Temporal lobe (tissue), 1 donor: ENCODE data around the gene CHAD. TPM values are rescaled to one million over a fixed set of nuclear protein-coding genes. Genes with fewer than 3 reads are reported as not detected.

ENCODE experiments used
- total RNA-seq: library from RNA; depleted of rRNA; stranded (reverse); fragments of >200 nt; gene quantifications from one replicate; pipeline ENCODE4 v1.2.3, GENCODE V29; 2014

Gene CHAD
- total RNA-seq, 1 donor from 2014 or later: 0.25 TPM

Other genes with a start within 250 kb of the CHAD start
- gene TMEM92, start 194.4 kb downstream of the CHAD start, total RNA-seq: not detected
- gene XYLT2, start 122.8 kb downstream of the CHAD start, total RNA-seq: 4.2 TPM
- 28.8 TPM for gene MRPL27, start 95.7 kb downstream of the CHAD start, total RNA-seq
- gene EME1, start 95.7 kb downstream of the CHAD start, total RNA-seq: 0.74 TPM
- 35.4 TPM for gene LRRC59, start 71.4 kb downstream of the CHAD start, total RNA-seq
- 3.0 TPM for gene ACSF2, start 42.7 kb downstream of the CHAD start, total RNA-seq
- 17.9 TPM for gene RSAD1, start 10.0 kb upstream of the CHAD start, total RNA-seq
- gene MYCBPAP, start 39.6 kb upstream of the CHAD start, total RNA-seq: 1.2 TPM
- gene EPN3, start 63.9 kb upstream of the CHAD start, total RNA-seq: not detected
- 16.2 TPM for gene SPATA20, start 78.3 kb upstream of the CHAD start, total RNA-seq
- gene CACNA1G, start 91.8 kb upstream of the CHAD start, total RNA-seq: 8.9 TPM
- 0.25 TPM for gene ABCC3, start 166.0 kb upstream of the CHAD start, total RNA-seq
- 20.2 TPM for gene ANKRD40, start 239.0 kb upstream of the CHAD start, total RNA-seq